H9 (cell line): ENCODE data around the gene PMEPA1. TPM values are rescaled to one million over a fixed set of nuclear protein-coding genes. Genes with fewer than 3 reads are reported as not detected.

Experiments used
- DNase-seq: peaks from one replicate; pipeline ENCODE4 v3.0.0-alpha.2; 2017
- H2AFZ ChIP-seq: one replicate; pipeline ENCODE4 v1.6.1; 2013; ENCODE audit warnings: mild to moderate bottlenecking, low read length, control low read depth, moderate library complexity
- H2AK5ac ChIP-seq: 2 replicates; pipeline ENCODE4 v1.6.1; 2013; ENCODE audit warnings: low read length, control low read depth, mixed read lengths; ENCODE audit not compliant: insufficient read length
- H2BK120ac ChIP-seq: one replicate; pipeline ENCODE4 v1.6.1; 2013; ENCODE audit warnings: low read depth, mild to moderate bottlenecking, low read length, control low read depth, inconsistent platforms; ENCODE audit not compliant: poor library complexity, severe bottlenecking
- H2BK12ac ChIP-seq: 2 replicates; pipeline ENCODE4 v1.6.1; 2013; ENCODE audit warnings: low read length, control low read depth, mixed read lengths, low read depth; ENCODE audit not compliant: insufficient read length
- H2BK15ac ChIP-seq: 2 replicates; pipeline ENCODE4 v1.6.1; 2013; ENCODE audit warnings: low read depth, low read length, control low read depth
- H2BK20ac ChIP-seq: one replicate; pipeline ENCODE4 v1.6.1; 2013; ENCODE audit warnings: low read depth, mild to moderate bottlenecking, low read length, control low read depth, inconsistent platforms; ENCODE audit not compliant: poor library complexity, severe bottlenecking
- H2BK5ac ChIP-seq: 2 replicates; pipeline ENCODE4 v1.6.1; 2013; ENCODE audit warnings: low read length, control low read depth, mixed read lengths; ENCODE audit not compliant: insufficient read length
- H3K14ac ChIP-seq: 2 replicates; pipeline ENCODE4 v1.6.1; 2013; ENCODE audit warnings: low read length, control low read depth; ENCODE audit not compliant: insufficient read depth
- H3K18ac ChIP-seq: 2 replicates; pipeline ENCODE4 v1.6.1; 2013; ENCODE audit warnings: low read depth, mild to moderate bottlenecking, mixed read lengths, low read length, control low read depth; ENCODE audit not compliant: insufficient read length
- H3K23ac ChIP-seq: 2 replicates; pipeline ENCODE4 v1.6.1; 2013; ENCODE audit warnings: low read length, control low read depth, mixed read lengths, low read depth; ENCODE audit not compliant: insufficient read length
- H3K23me2 ChIP-seq: 2 replicates; pipeline ENCODE4 v1.6.1; 2013; ENCODE audit warnings: low read depth, mild to moderate bottlenecking, mixed read lengths, low read length, control low read depth; ENCODE audit not compliant: insufficient read length, poor library complexity, severe bottlenecking
- H3K27ac ChIP-seq: 2 replicates; pipeline ENCODE4 v1.5.1; 2013; ENCODE audit warnings: low read length, control low read depth, mixed read lengths, low read depth; ENCODE audit not compliant: insufficient read length
- H3K27me3 ChIP-seq: 2 replicates; pipeline ENCODE4 v1.6.1; 2013; ENCODE audit warnings: low read length, control low read depth, inconsistent platforms; ENCODE audit not compliant: insufficient read depth
- H3K4ac ChIP-seq: 2 replicates; pipeline ENCODE4 v1.6.1; 2013; ENCODE audit warnings: low read depth, mild to moderate bottlenecking, control low read depth, inconsistent platforms, low read length, moderate library complexity
- H3K4me1 ChIP-seq: 2 replicates; pipeline ENCODE4 v1.6.1; 2013; ENCODE audit warnings: low read length, control low read depth, inconsistent platforms; ENCODE audit not compliant: insufficient read depth
- H3K4me2 ChIP-seq: 2 replicates; pipeline ENCODE4 v1.6.1; 2013; ENCODE audit warnings: low read length, control low read depth, mixed read lengths; ENCODE audit not compliant: insufficient read length, insufficient read depth
- H3K56ac ChIP-seq: 2 replicates; pipeline ENCODE4 v1.6.1; 2013; ENCODE audit warnings: low read depth, mild to moderate bottlenecking, mixed read lengths, low read length, control low read depth; ENCODE audit not compliant: insufficient read length
- H3K79me1 ChIP-seq: 2 replicates; pipeline ENCODE4 v1.6.1; 2013; ENCODE audit warnings: low read depth, mild to moderate bottlenecking, moderate library complexity, low read length, control low read depth, inconsistent platforms; ENCODE audit not compliant: insufficient read depth, poor library complexity, severe bottlenecking
- H3K79me2 ChIP-seq: 2 replicates; pipeline ENCODE4 v1.6.1; 2013; ENCODE audit warnings: low read length, control low read depth, inconsistent platforms; ENCODE audit not compliant: insufficient read depth
- H3K9ac ChIP-seq: 2 replicates; pipeline ENCODE4 v1.6.1; 2013; ENCODE audit warnings: low read length, control low read depth, mixed read lengths; ENCODE audit not compliant: insufficient read length; ENCODE audit errors: extremely low read depth
- H3K9me3 ChIP-seq: one replicate; pipeline ENCODE4 v1.6.1; 2013; ENCODE audit warnings: low read depth, low read length, inconsistent platforms; ENCODE audit not compliant: control insufficient read depth
- H3T11ph ChIP-seq: one replicate; pipeline ENCODE4 v1.6.1; 2013; ENCODE audit warnings: mild to moderate bottlenecking, low read length, control low read depth, inconsistent platforms
- H4K20me1 ChIP-seq: one replicate; pipeline ENCODE4 v1.6.1; 2013; ENCODE audit not compliant: control insufficient read depth, insufficient read length, insufficient read depth
- H4K5ac ChIP-seq: 2 replicates; pipeline ENCODE4 v1.6.1; 2013; ENCODE audit warnings: low read depth, mild to moderate bottlenecking, mixed read lengths, low read length, control low read depth; ENCODE audit not compliant: insufficient read length
- H4K8ac ChIP-seq: replicated peaks from 2 replicates; pipeline ENCODE4 v1.6.1; 2013; ENCODE audit warnings: low read length, control low read depth, mixed read lengths, low read depth; ENCODE audit not compliant: insufficient read length
- H4K91ac ChIP-seq: 2 replicates; pipeline ENCODE4 v1.6.1; 2013; ENCODE audit warnings: low read depth, mild to moderate bottlenecking, moderate library complexity, mixed read lengths, low read length, control low read depth; ENCODE audit not compliant: insufficient read length
- H3K27ac Mint-ChIP-seq, 3 experiments: 2 replicates in 2 of 3; 3 replicates in 1 of 3; pipeline ENCODE4 v1.8.0; 2020 to 2021; ENCODE audit warnings: mixed read lengths in 3 of 3, mild to moderate bottlenecking in 1 of 3, moderate library complexity in 1 of 3
- H3K27me3 Mint-ChIP-seq: 2 replicates; pipeline ENCODE4 v1.8.0; 2021; ENCODE audit warnings: low read depth, mild to moderate bottlenecking, moderate library complexity, mixed read lengths
- H3K36me3 Mint-ChIP-seq, 3 experiments: 2 replicates in 2 of 3; 3 replicates in 1 of 3; pipeline ENCODE4 v1.8.0; 2020 to 2021; ENCODE audit warnings: low read depth in 3 of 3, mixed read lengths in 3 of 3; ENCODE audit not compliant: insufficient read depth in 1 of 3
- H3K4me1 Mint-ChIP-seq, 2 experiments: 2 replicates each; pipeline ENCODE4 v1.8.0; 2020; ENCODE audit warnings: mixed read lengths in 2 of 2
- H3K4me3 Mint-ChIP-seq, 2 experiments: 2 replicates in 1 of 2; 3 replicates in 1 of 2; pipeline ENCODE4 v1.8.0; 2020 to 2021; ENCODE audit warnings: mild to moderate bottlenecking in 2 of 2, mixed read lengths in 2 of 2, moderate library complexity in 1 of 2
- H3K9me3 Mint-ChIP-seq, 2 experiments: 2 replicates in 1 of 2; 3 replicates in 1 of 2; pipeline ENCODE4 v1.8.0; 2020; ENCODE audit warnings: mild to moderate bottlenecking in 2 of 2, mixed read lengths in 2 of 2, moderate library complexity in 1 of 2
- WGBS: extraction: QIAGEN DNeasy Blood & Tissue Kit; methylation state at CpG from one replicate; pipeline ENCODE4 v1.1.7; 2013; ENCODE audit warnings: missing lambda C conversion rate, low lambda C conversion rate, mixed read lengths; ENCODE audit not compliant: insufficient read length; ENCODE audit errors: extremely low coverage; 5-methylcytosine and 5-hydroxymethylcytosine counted together
- total RNA-seq: library from RNA; stranded (reverse); gene quantifications from 2 replicates; pipeline ENCODE4 v1.2.1, GENCODE V29; 2021
- TF ChIP-seq, protein P1 (sequence below): fragments of 200-600 bp; sonication (generic); conservative IDR thresholded peaks from 3 replicates; pipeline ENCODE4 v1.8.0; 2021; ENCODE audit warnings: antibody characterized with exemption, mild to moderate bottlenecking

Gene PMEPA1
- total RNA-seq, 1 experiment from 2014 or later: 34.6 TPM

DNA sequence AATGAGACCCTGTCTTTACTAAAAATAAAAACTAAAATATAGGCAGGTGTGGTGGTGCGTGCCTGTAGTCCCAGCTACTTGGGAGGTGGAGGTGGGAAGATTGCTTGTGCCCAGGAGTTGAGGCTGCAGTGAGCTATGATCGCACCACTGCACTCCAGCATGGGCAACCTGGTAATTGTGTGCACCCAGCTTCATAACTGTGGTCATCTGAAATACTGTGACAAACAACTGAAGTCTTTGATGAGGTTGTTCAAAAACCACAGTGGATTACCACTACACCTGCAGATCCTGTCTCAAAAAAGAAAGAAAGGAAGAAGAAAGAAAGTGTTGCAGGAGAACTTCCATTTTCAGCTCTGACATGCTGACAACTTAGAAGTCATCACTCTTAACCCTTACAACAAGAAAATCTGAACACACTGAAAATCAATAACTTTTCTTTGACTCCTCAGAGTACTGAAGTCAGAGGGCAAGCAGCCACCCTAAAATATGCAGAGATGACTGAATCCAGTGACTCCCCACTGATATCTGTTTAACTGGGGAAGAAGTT is 75.8 kb downstream of the PMEPA1 start:
- no peaks in the 10 kb centered on the region for H3K4me1 Mint-ChIP-seq
- no peak overlapping the region for H2BK5ac ChIP-seq
- H3K4me1 ChIP-seq: no peaks in the 10 kb centered on the region
- H3K9ac ChIP-seq: no peak overlapping the region
- no peak overlapping the region for H3K18ac ChIP-seq
- H2BK12ac ChIP-seq: no peak overlapping the region
- H4K8ac ChIP-seq: no peak overlapping the region
- H3T11ph ChIP-seq: no peak overlapping the region
- no peak overlapping the region for H3K56ac ChIP-seq
- H4K5ac ChIP-seq: no peak overlapping the region
- H3K23ac ChIP-seq: no peak overlapping the region
- peaks cover 4 to 7% of the 10 kb centered on the region in 2 experiments; a peak in 2 of 5 replicates for H3K9me3 Mint-ChIP-seq
- no peaks in the 10 kb centered on the region for H3K27me3 ChIP-seq
- no peak overlapping the region for H2BK20ac ChIP-seq
- H3K36me3 Mint-ChIP-seq: peaks cover 0 to 2% (median 0%) of the 10 kb centered on the region in 3 experiments; a peak in 1 of 7 replicates
- H2AFZ ChIP-seq: no peak overlapping the region
- no peak overlapping the region for H3K4me3 Mint-ChIP-seq
- H3K27ac Mint-ChIP-seq: no peak overlapping the region
- no peaks in the 10 kb centered on the region for H3K9me3 ChIP-seq
- no peak overlapping the region for H2BK15ac ChIP-seq
- H4K91ac ChIP-seq: no peak overlapping the region
- H3K23me2 ChIP-seq: no peaks in the 10 kb centered on the region
- H2BK120ac ChIP-seq: no peak overlapping the region
- H2AK5ac ChIP-seq: no peak overlapping the region
- no peak overlapping the region for H3K4me2 ChIP-seq
- TF ChIP-seq, protein P1, sequence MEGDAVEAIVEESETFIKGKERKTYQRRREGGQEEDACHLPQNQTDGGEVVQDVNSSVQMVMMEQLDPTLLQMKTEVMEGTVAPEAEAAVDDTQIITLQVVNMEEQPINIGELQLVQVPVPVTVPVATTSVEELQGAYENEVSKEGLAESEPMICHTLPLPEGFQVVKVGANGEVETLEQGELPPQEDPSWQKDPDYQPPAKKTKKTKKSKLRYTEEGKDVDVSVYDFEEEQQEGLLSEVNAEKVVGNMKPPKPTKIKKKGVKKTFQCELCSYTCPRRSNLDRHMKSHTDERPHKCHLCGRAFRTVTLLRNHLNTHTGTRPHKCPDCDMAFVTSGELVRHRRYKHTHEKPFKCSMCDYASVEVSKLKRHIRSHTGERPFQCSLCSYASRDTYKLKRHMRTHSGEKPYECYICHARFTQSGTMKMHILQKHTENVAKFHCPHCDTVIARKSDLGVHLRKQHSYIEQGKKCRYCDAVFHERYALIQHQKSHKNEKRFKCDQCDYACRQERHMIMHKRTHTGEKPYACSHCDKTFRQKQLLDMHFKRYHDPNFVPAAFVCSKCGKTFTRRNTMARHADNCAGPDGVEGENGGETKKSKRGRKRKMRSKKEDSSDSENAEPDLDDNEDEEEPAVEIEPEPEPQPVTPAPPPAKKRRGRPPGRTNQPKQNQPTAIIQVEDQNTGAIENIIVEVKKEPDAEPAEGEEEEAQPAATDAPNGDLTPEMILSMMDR: no peak
- H4K20me1 ChIP-seq: no peaks in the 10 kb centered on the region
- no peak overlapping the region for H3K4ac ChIP-seq
- H3K27me3 Mint-ChIP-seq: peaks cover 18% of the 10 kb centered on the region
- no peak overlapping the region for H3K14ac ChIP-seq
- no peak for DNase-seq
- no peaks in the 10 kb centered on the region for H3K79me1 ChIP-seq
- no peak overlapping the region for H3K27ac ChIP-seq
- WGBS: no CpG with 5 or more reads among the region's 2 CpGs
- no peaks in the 10 kb centered on the region for H3K79me2 ChIP-seq
